GM12878 (cell line): ENCODE results near the gene TUFM. TPM values are rescaled to one million over a fixed set of nuclear protein-coding genes. Genes with fewer than 3 reads are reported as not detected.

ENCODE experiments used
- ATAC-seq: fragments of 200-7000 bp; cut with Tn5 transposase; 3 replicates; pipeline ENCODE4 v1.9.1; 2020; ENCODE audit warnings: mild to moderate bottlenecking, moderate library complexity
- BruUV-seq: library from RNA; stranded (reverse); fragments of 400-500 nt; replicated peaks from 2 replicates; lab custom pipeline; 2021; lab: Mats Ljungman, UMichigan
- CTCF ChIA-PET: fragments of 300-600 bp; sonication (Branson Sonifier 250); formaldehyde crosslinking; extraction: SDS; loops from one replicate; lab custom pipeline; 2021; ENCODE audit warnings: inconsistent platforms; lab: Yijun Ruan, JAX
- POLR2A ChIA-PET: fragments of 350-600 bp; formaldehyde crosslinking; extraction: SDS; loops from one replicate; lab custom pipeline; 2021; ENCODE audit warnings: inconsistent platforms; lab: Charles Lee
- RAD21 ChIA-PET: fragments of 300-600 bp; sonication (Branson Sonifier 250); formaldehyde crosslinking; loops from one replicate; lab custom pipeline; 2023; ENCODE audit warnings: antibody characterized with exemption; ENCODE audit not compliant: unreplicated experiment; lab: Charles Lee
- SMC1A ChIA-PET: fragments of 300-600 bp; sonication (Branson Sonifier 250); formaldehyde crosslinking; loops from one replicate; lab custom pipeline; 2023; ENCODE audit not compliant: unreplicated experiment, uncharacterized antibody; lab: Charles Lee
- DNase-seq: peaks from one replicate; pipeline ENCODE4 v3.0.0-alpha.2; 2011; ENCODE audit warnings: low read depth, low spot score
- FAIRE-seq: peaks from 3 replicates; lab custom pipeline; 2011; peaks lifted over from hg19 to GRCh38; lab: Jason Lieb, UNC
- H2AFZ ChIP-seq: 2 replicates; pipeline ENCODE4 v1.6.0; 2011; ENCODE audit warnings: low read depth, low read length, control low read depth; ENCODE audit not compliant: control insufficient read depth
- H3K27ac ChIP-seq: 2 replicates; pipeline ENCODE4 v1.5.1; 2011; ENCODE audit warnings: control low read depth; ENCODE audit not compliant: control insufficient read depth, insufficient read depth
- H3K27me3 ChIP-seq, 2 experiments: replicated peaks in 1 of 2; 2 replicates each; pipeline versions ENCODE4 v1.6.0 to v1.6.1; 2011; ENCODE audit warnings: low read length in 1 of 2; ENCODE audit not compliant: control insufficient read depth in 2 of 2, insufficient read depth in 2 of 2
- H3K36me3 ChIP-seq, 2 experiments: 2 replicates each; pipeline ENCODE4 v1.5.1; 2011; ENCODE audit warnings: low read length in 1 of 2; ENCODE audit not compliant: control insufficient read depth in 2 of 2, insufficient read depth in 2 of 2
- H3K4me1 ChIP-seq: 2 replicates; pipeline ENCODE4 v1.6.1; 2011; ENCODE audit warnings: mild to moderate bottlenecking, low read length, moderate library complexity, mixed read lengths; ENCODE audit not compliant: control insufficient read depth, insufficient read depth
- H3K4me2 ChIP-seq: 2 replicates; pipeline ENCODE4 v1.6.0; 2011; ENCODE audit warnings: control low read depth; ENCODE audit not compliant: control insufficient read depth, insufficient read depth
- H3K4me3 ChIP-seq: fragments of 200-600 bp; sonication (generic); 2 replicates; pipeline ENCODE4 v1.5.1; 2016
- H3K79me2 ChIP-seq: 2 replicates; pipeline ENCODE4 v1.6.0; 2011; ENCODE audit warnings: low read length; ENCODE audit not compliant: control insufficient read depth, insufficient read depth
- H3K9ac ChIP-seq: 2 replicates; pipeline ENCODE4 v1.8.0; 2011; ENCODE audit warnings: low read length, control low read depth, mixed read lengths; ENCODE audit not compliant: control insufficient read depth, insufficient read depth
- H3K9me3 ChIP-seq: replicated peaks from 3 replicates; pipeline ENCODE4 v1.5.1; 2011; ENCODE audit warnings: mild to moderate bottlenecking, low read length; ENCODE audit not compliant: control insufficient read depth, insufficient read depth
- H4K20me1 ChIP-seq: 2 replicates; pipeline ENCODE4 v1.6.0; 2011; ENCODE audit not compliant: control insufficient read depth, insufficient read depth
- BCL3 ChIP-seq: IDR thresholded peaks from 2 replicates; pipeline ENCODE4 v1.6.1; 2011; ENCODE audit warnings: borderline replicate concordance, low read depth, mild to moderate bottlenecking, moderate library complexity, low read length; ENCODE audit not compliant: insufficient read depth, poor library complexity, severe bottlenecking
- GABPA ChIP-seq: IDR thresholded peaks from 2 replicates; pipeline ENCODE4 v1.6.1; 2014; ENCODE audit warnings: antibody characterized with exemption, low read depth, mild to moderate bottlenecking, inconsistent platforms
- JUNB ChIP-seq: IDR thresholded peaks from 2 replicates; pipeline ENCODE4 v1.6.1; 2016; ENCODE audit warnings: antibody characterized with exemption, mild to moderate bottlenecking
- SMARCA5 ChIP-seq: fragments of 450-650 bp; IDR thresholded peaks from 2 replicates; pipeline ENCODE4 v1.6.1; 2017; ENCODE audit warnings: mild to moderate bottlenecking
- SPI1 ChIP-seq: IDR thresholded peaks from 2 replicates; pipeline ENCODE4 v1.6.1; 2011; ENCODE audit warnings: low read depth, mild to moderate bottlenecking, low read length, moderate library complexity, borderline replicate concordance; ENCODE audit not compliant: insufficient read depth
- WRNIP1 ChIP-seq: IDR thresholded peaks from 2 replicates; pipeline ENCODE4 v1.6.1; 2011; ENCODE audit warnings: low read depth, low read length, improper control_type of control experiment, borderline replicate concordance
- ZSCAN29 ChIP-seq: fragments of 450-650 bp; IDR thresholded peaks from 2 replicates; pipeline ENCODE4 v1.6.1; 2017; ENCODE audit warnings: mild to moderate bottlenecking, moderate library complexity
- WGBS: methylation state at CpG from one replicate; pipeline ENCODE4 v1.1.6; 2016; ENCODE audit warnings: low lambda C conversion rate; ENCODE audit not compliant: insufficient replicate concordance, insufficient coverage; ENCODE audit errors: missing lambda C conversion rate; 5-methylcytosine and 5-hydroxymethylcytosine counted together
- in situ Hi-C: fragments of 300-500 bp; cut with MboI; formaldehyde crosslinking; loops from 9 replicates; pipeline ENCODE4 v1.14.3; 2018; ENCODE audit warnings: mixed read lengths
- intact Hi-C: fragments of 100-400 bp; cut with micrococcal nuclease; formaldehyde crosslinking; loops from one replicate; pipeline ENCODE4 v1.14.2; 2022; ENCODE audit not compliant: unreplicated experiment
- polyA plus RNA-seq, 11 experiments: library from polyadenylated mRNA; depleted of rRNA in 4 of 11; unstranded in 6 of 11; stranded (reverse) in 5 of 11; fragments of >200 nt; fragmentation: Nextera tagmentation in 4 of 11; fragmentation: Illumina TruSeq in 1 of 11; extraction: Ambion mirVana in 4 of 11; extraction: Trizol in 1 of 11; gene quantifications; 1 replicate in 1 of 11; 2 replicates in 10 of 11; pipeline versions ENCODE4 v1.2.1 to v1.2.3, GENCODE V29; 2011 to 2016; ENCODE audit warnings: inconsistent platforms in 2 of 11, missing spikeins in 2 of 11, low read depth in 1 of 11
- total RNA-seq, 4 experiments: library from RNA; depleted of rRNA in 3 of 4; stranded (reverse); fragments of >200 nt in 3 of 4; fragmentation: Illumina TruSeq in 1 of 4; extraction: Trizol in 1 of 4; gene quantifications; 2 replicates each; pipeline versions ENCODE4 v1.2.1 to v1.2.3, GENCODE V29; 2013 to 2021

Gene TUFM
- total and polyA plus RNA-seq, 10 of the 15 experiments (the other 5 are each of a cell fraction or from before 2014, with no cell fraction given) = 23.4 to 354 (median 182) TPM

- in situ Hi-C loops (no loop called here), intact Hi-C loops (no loop called here)
- peaks cover 5% of the 10 kb centered on the region for H3K4me1 ChIP-seq
- ChIA-PET CTCF (interaction anchor here (1.9 kb wide), 1 partner anchor 11 kb away, joined by 13 read pairs; the partner anchor contains the start of gene TUFM), SMC1A (interaction anchor here (1.9 to 2.7 kb wide), 2 partner anchors 11 to 86 kb away, joined by 8 to 13 read pairs; no protein-coding TSS in a partner anchor), RAD21 (no interaction called here), POLR2A (interaction anchor here (0.8 kb wide), 1 partner anchor 9 kb away, joined by 3 read pairs; no protein-coding TSS in a partner anchor)
- no TSS peak for BruUV-seq
- H3K4me2 ChIP-seq = no peak overlapping the region
- H3K27ac ChIP-seq = no peak overlapping the region
- H3K4me3 ChIP-seq = no peak overlapping the region
- H3K9ac ChIP-seq = no peak overlapping the region
- WGBS = 96% methylated on average over 8 of the region's 8 CpGs
- FAIRE-seq = no peak
- DNase-seq = no peak
- H2AFZ ChIP-seq = no peak overlapping the region
- no peaks in the 10 kb centered on the region for H3K36me3 ChIP-seq
- H3K27me3 ChIP-seq = no peaks in the 10 kb centered on the region
- H3K9me3 ChIP-seq = no peaks in the 10 kb centered on the region
- H4K20me1 ChIP-seq = no peaks in the 10 kb centered on the region
- H3K79me2 ChIP-seq = peaks cover 16% of the 10 kb centered on the region
- no peak for ATAC-seq
- TF ChIP-seq ZSCAN29 (no peak), GABPA (no peak), SPI1 (no peak), BCL3 (no peak), JUNB (no peak), WRNIP1 (no peak), SMARCA5 (no peak)
Measured at GRCh38 chr16:28858421-28858820, 12.3 kb upstream of the TUFM start.
